Thyroid gland (tissue), 4 donors: ENCODE measurements around the gene SPEF2.

ENCODE experiments used
- POLR2A ChIP-seq, 2 donors: fragments of 450-650 bp; IDR thresholded peaks; one replicate each; pipeline ENCODE4 v1.6.1; 2017; ENCODE audit warnings: antibody characterized with exemption in 2 of 2, mild to moderate bottlenecking in 2 of 2, moderate library complexity in 1 of 2
- TF ChIP-seq, protein P1 (sequence below), 6 experiments: fragments of 200-600 bp in 3 of 6; fragments of 450-650 bp in 3 of 6; sonication (generic) in 3 of 6; IDR thresholded peaks; one replicate each; pipeline ENCODE4 v1.5.1; 2016 to 2019; ENCODE audit warnings: antibody characterized with exemption in 6 of 6, mild to moderate bottlenecking in 2 of 6, inconsistent platforms in 1 of 6, moderate library complexity in 1 of 6

DNA sequence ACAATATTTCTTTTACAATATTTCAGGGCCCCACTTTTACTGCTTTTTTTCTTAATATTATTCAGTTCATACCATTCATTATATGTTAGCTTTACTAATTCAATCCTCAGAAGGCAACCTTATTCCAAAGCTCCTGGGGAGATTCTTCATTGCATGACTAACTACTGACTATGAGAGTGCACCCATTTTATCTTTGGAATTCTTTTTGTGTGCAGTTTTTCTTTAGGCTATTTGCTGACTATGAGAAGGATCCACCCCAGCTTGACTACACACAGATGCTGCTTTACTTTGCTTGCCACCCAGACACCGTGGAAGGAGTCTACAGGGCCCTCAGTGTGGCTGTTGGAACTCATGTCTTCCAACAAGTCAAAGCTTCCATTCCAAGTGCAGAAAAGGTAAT lies 182.1 kb downstream of the SPEF2 start:
- TF ChIP-seq POLR2A (IDR thresholded peaks at IDR 0.05): no peak
- TF ChIP-seq, protein P1, sequence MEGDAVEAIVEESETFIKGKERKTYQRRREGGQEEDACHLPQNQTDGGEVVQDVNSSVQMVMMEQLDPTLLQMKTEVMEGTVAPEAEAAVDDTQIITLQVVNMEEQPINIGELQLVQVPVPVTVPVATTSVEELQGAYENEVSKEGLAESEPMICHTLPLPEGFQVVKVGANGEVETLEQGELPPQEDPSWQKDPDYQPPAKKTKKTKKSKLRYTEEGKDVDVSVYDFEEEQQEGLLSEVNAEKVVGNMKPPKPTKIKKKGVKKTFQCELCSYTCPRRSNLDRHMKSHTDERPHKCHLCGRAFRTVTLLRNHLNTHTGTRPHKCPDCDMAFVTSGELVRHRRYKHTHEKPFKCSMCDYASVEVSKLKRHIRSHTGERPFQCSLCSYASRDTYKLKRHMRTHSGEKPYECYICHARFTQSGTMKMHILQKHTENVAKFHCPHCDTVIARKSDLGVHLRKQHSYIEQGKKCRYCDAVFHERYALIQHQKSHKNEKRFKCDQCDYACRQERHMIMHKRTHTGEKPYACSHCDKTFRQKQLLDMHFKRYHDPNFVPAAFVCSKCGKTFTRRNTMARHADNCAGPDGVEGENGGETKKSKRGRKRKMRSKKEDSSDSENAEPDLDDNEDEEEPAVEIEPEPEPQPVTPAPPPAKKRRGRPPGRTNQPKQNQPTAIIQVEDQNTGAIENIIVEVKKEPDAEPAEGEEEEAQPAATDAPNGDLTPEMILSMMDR (IDR thresholded peaks at IDR 0.05): no peak
